ENCODE results near the gene CFAP57.
"Not testable (repeated sequence)": the region's sequence is repeated elsewhere in the genome, so short reads cannot be mapped to it uniquely, and the experiment has no call there.

The CFAP57 gene

GRCh38 chr1:43177691-43178090 lies 5.6 kb downstream of the CFAP57 start:
- DNase-seq: no peak

- no peak for DNase-seq
Measured at GRCh38 chr1:43184388-43184787, 12.3 kb downstream of the CFAP57 start.

GRCh38 chr1:43184995-43185394 lies 12.9 kb downstream of the CFAP57 start:
- DNase-seq: no peak

GRCh38 chr1:43188106-43188505 lies 16.0 kb downstream of the CFAP57 start:
- no peak for DNase-seq

- DNase-seq: no peak
Measured at GRCh38 chr1:43194509-43194908, 22.4 kb downstream of the CFAP57 start.

GRCh38 chr1:43197343-43198127 lies 25.4 kb downstream of the CFAP57 start:
- peak in 1 of 2 experiments; percentile 38 for DNase-seq

- DNase-seq: no peak
Measured at GRCh38 chr1:43199093-43199726, 27.1 kb downstream of the CFAP57 start.

- DNase-seq: no peak
Measured at GRCh38 chr1:43203859-43204258, 31.7 kb downstream of the CFAP57 start.

- no peak for DNase-seq
Measured at GRCh38 chr1:43204394-43204793, 32.3 kb downstream of the CFAP57 start.

- no peak for DNase-seq
Measured at GRCh38 chr1:43205671-43206070, 33.5 kb downstream of the CFAP57 start.

- DNase-seq: no peak
Measured at GRCh38 chr1:43206600-43207228, 34.6 kb downstream of the CFAP57 start.

GRCh38 chr1:43207229-43207853 lies 35.2 kb downstream of the CFAP57 start:
- no peak for DNase-seq

GRCh38 chr1:43208277-43208676 lies 36.1 kb downstream of the CFAP57 start:
- DNase-seq: not testable (repeated sequence)

- no peak for DNase-seq
Measured at GRCh38 chr1:43214501-43215444, 42.6 kb downstream of the CFAP57 start.

- DNase-seq: no peak
Measured at GRCh38 chr1:43217747-43218146, 45.6 kb downstream of the CFAP57 start.

- no peak for DNase-seq
Measured at GRCh38 chr1:43220905-43221778, 49.0 kb downstream of the CFAP57 start.

GRCh38 chr1:43221797-43222196 lies 49.7 kb downstream of the CFAP57 start:
- DNase-seq: no peak

- no peak for DNase-seq
Measured at GRCh38 chr1:43222879-43223278, 50.7 kb downstream of the CFAP57 start.

- peak; percentile 29 to 42 for DNase-seq
Measured at GRCh38 chr1:43225168-43225567, 53.0 kb downstream of the CFAP57 start.

GRCh38 chr1:43227143-43227764 lies 55.1 kb downstream of the CFAP57 start:
- peak; percentile 58 to 94 for DNase-seq
